LNCaP clone FGC (cell line): ENCODE data around the gene TMEM43.

Experiments used
- DNase-seq: peaks from one replicate; pipeline ENCODE4 v3.0.0-alpha.2; 2011; ENCODE audit warnings: low read depth
- H3K4me3 ChIP-seq: 2 replicates; pipeline ENCODE4 v1.5.1; 2011; ENCODE audit warnings: mild to moderate bottlenecking, low read depth, low read length, control low read depth
- TF ChIP-seq, protein P1 (sequence below): IDR thresholded peaks from 2 replicates; pipeline ENCODE4 v1.5.1; 2012; ENCODE audit warnings: mild to moderate bottlenecking; ENCODE audit not compliant: control insufficient read depth, insufficient read depth; ENCODE audit errors: extremely low read depth

TMEM43 gene

DNA sequence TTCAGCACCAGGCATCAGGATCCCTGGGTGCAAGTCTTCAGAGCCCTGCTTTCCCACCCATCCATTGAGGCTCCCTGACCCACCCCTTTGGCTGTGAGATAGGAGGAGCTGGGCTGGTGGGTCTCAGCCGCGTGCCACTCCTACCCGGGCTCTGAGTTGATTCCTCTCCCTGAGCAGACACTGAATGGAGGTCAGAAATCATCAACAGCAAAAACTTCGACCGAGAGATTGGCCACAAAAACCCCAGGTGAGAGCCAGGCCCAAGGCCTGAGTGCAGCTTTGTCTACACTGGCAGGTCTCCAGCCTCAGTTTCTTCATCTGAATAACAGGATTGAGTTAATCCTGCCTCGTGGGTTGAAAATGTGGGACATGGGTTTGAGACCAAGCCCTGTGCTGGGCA lies 7.8 kb downstream of the TMEM43 start:
- TF ChIP-seq, protein P1, sequence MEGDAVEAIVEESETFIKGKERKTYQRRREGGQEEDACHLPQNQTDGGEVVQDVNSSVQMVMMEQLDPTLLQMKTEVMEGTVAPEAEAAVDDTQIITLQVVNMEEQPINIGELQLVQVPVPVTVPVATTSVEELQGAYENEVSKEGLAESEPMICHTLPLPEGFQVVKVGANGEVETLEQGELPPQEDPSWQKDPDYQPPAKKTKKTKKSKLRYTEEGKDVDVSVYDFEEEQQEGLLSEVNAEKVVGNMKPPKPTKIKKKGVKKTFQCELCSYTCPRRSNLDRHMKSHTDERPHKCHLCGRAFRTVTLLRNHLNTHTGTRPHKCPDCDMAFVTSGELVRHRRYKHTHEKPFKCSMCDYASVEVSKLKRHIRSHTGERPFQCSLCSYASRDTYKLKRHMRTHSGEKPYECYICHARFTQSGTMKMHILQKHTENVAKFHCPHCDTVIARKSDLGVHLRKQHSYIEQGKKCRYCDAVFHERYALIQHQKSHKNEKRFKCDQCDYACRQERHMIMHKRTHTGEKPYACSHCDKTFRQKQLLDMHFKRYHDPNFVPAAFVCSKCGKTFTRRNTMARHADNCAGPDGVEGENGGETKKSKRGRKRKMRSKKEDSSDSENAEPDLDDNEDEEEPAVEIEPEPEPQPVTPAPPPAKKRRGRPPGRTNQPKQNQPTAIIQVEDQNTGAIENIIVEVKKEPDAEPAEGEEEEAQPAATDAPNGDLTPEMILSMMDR, result no peak
- H3K4me3 ChIP-seq, result no peak overlapping the region
- no peak for DNase-seq

DNA sequence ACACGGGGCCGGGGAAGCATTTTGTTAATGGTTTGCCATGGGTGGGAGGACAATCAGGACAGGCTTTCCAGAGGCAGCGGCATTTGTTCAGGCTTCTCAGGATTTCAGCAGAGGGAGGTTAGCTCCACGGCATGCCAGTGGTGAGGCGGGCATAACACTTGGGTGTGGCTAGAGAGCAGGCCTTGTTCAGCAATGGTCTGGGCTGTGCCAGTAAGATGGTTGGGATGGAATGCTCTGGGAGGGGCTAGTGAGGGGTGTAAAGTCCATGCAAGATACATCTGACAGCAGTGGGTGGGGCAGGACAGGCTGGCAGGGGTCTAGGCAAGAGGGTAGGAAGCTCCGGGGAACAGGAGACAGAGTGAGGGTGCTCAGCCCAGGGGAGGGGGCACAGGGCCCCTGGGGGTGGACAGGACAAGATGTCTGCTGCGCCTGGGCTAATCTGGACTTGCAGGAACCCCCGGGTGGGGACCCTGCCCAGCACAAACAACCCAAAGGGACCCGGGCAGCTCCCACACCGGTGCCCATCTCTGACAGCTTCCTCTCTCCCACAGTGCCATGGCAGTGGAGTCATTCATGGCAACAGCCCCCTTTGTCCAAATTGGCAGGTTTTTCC lies 8.4 kb downstream of the TMEM43 start:
- no peak overlapping the region for H3K4me3 ChIP-seq
- no peak for DNase-seq
- TF ChIP-seq, protein P1, result no peak

DNA sequence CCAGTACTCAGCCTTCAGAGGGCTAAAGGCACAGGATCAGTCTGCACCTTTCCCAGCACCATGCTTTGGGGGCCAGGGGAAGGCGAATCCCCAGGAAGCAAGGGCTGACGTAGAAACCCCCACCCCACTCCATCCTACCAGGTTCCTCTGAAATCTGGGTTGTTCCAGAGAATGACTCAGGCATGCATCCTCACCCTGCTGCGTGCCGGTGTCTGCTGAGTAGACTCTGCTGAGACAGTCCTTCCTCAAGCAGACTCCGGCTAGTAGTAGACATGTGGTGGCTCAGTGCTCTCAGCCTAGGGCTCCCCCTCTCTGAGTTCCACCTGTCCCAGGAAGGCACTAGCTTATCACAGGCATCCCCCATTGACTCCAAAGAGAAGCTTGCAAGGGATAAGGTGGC lies 9.0 kb downstream of the TMEM43 start:
- TF ChIP-seq, protein P1, result no peak
- H3K4me3 ChIP-seq, result no peak overlapping the region
- no peak for DNase-seq

DNA sequence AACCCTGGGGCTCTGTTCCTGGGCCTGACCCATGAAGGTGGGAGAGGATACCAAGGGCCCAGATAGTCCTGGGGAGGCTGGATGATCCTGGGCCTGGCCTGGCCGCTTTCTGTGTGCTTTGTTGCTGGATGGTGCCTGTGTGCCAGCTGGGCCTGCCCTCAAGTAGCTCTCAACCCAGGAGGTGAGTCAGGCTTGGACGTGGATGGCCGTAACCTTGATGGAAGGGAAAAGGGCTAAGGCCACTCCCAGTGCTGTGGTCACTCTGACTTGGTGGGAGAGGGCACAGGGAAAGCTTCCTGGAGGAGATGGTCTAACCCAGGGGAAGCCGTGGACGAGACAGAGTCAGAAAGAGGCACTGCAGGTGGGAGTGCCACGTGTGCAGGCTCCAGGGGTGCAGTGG lies 9.4 kb downstream of the TMEM43 start:
- DNase-seq, result no peak
- no peak overlapping the region for H3K4me3 ChIP-seq
- TF ChIP-seq, protein P1, result no peak

DNA sequence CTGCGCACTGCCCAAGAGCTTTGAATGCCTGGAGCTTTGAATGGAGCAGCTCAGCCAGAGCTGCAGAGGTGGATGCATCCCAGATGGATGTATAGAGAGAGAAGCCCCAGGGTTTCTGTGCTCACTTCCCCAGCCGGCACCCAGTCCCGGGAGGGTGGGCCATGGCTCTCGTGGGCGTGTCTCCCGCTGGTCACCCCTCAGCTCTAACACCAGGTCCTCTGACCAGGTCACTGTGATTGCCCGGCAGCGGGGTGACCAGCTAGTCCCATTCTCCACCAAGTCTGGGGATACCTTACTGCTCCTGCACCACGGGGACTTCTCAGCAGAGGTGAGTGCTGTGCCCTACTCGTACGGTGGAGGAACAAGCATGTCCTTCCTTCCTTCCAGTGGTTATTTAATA lies 10.7 kb downstream of the TMEM43 start:
- H3K4me3 ChIP-seq, result no peak overlapping the region
- no peak for DNase-seq
- TF ChIP-seq, protein P1, result no peak

DNA sequence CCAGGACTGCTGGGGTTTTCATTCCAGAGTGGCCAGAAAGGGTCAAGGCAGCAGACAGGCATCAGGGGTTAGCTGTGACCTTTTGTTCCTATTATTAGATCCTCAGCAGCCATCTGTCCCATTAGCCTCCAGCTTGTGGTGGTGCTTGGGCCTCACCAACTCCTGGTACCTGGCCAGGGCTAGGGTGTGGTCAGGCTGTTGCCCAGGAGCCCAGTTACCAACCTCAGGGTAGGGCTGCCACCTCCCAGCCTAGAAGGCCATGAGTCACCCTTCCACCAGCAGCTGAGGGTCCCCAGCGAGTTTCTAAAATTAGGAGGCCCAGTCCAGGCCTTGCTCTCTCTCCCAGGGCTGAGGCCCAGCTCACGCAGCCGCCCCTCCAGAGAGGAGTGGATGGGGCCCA lies 12.2 kb downstream of the TMEM43 start:
- no peak overlapping the region for H3K4me3 ChIP-seq
- TF ChIP-seq, protein P1, result no peak
- DNase-seq, result no peak

DNA sequence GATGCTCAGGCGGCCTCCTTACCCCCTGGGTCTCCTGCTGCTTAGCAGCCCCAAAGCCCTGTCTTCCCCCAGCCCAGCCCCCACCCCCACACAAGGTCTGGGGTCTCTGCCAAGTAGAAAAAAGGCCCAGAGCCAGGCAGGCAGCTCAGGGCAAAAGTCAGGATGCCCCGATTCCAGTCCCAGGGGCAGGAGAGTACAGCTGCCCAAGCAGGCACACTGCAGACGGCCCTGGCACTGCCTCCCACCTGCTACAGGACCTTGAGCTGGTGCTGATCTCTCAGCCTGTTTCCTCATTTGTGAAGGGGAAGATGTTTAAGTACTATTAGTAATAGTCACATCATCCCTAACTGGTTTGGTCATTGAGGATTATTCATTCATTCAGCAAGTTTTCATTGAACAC lies 12.6 kb downstream of the TMEM43 start:
- TF ChIP-seq, protein P1, result no peak
- no peak overlapping the region for H3K4me3 ChIP-seq
- DNase-seq, result no peak
